ENCODE data around the gene FAAH. TPM values are rescaled to one million over a fixed set of nuclear protein-coding genes. Genes with fewer than 3 reads are reported as not detected.
"Not testable (repeated sequence)": the region's sequence is repeated elsewhere in the genome, so short reads cannot be mapped to it uniquely, and the experiment has no call there.

FAAH gene
- total RNA-seq, 4 donors from 2014 or later, result 10.6 to 40.2 (median 15.8) TPM

DNA sequence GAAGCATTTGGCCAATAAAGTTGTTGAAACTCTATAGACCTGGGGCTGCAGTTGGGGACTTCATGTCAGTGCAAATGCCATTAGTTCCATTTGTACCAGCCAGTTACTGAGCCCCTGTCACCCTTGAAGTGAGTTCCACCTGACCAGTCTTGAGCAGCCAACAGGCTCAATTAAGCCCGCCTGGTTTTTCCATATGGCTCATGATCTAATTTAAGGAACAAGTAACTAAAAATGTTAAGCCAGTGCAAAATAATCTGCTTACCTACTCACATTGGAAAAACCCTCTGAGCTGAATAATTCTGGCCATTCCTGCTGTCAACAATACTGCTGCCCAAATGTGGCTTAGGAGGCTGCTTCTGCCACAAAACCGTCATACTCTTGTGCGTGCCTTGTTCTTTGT lies 32.0 kb upstream of the FAAH start:
- H3K36me3 ChIP-seq, result no peaks in the 10 kb centered on the region
- intact Hi-C loops (cut with DNase I; ENCODE audit: low total_unique reads), result no loop called here
- no peak overlapping the region for H3K27ac ChIP-seq
- no peaks in the 10 kb centered on the region for H3K27me3 ChIP-seq
- TF ChIP-seq, protein P1, sequence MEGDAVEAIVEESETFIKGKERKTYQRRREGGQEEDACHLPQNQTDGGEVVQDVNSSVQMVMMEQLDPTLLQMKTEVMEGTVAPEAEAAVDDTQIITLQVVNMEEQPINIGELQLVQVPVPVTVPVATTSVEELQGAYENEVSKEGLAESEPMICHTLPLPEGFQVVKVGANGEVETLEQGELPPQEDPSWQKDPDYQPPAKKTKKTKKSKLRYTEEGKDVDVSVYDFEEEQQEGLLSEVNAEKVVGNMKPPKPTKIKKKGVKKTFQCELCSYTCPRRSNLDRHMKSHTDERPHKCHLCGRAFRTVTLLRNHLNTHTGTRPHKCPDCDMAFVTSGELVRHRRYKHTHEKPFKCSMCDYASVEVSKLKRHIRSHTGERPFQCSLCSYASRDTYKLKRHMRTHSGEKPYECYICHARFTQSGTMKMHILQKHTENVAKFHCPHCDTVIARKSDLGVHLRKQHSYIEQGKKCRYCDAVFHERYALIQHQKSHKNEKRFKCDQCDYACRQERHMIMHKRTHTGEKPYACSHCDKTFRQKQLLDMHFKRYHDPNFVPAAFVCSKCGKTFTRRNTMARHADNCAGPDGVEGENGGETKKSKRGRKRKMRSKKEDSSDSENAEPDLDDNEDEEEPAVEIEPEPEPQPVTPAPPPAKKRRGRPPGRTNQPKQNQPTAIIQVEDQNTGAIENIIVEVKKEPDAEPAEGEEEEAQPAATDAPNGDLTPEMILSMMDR (IDR thresholded peaks at IDR 0.05), result no peak
- TF ChIP-seq POLR2A (IDR thresholded peaks at IDR 0.05), result no peak
- H3K9me3 ChIP-seq, result no peaks in the 10 kb centered on the region
- no peak for DNase-seq
- H3K4me1 ChIP-seq, result peaks cover 0 to 4% of the 10 kb centered on the region in 2 donors
- no peak overlapping the region for H3K4me3 ChIP-seq

DNA sequence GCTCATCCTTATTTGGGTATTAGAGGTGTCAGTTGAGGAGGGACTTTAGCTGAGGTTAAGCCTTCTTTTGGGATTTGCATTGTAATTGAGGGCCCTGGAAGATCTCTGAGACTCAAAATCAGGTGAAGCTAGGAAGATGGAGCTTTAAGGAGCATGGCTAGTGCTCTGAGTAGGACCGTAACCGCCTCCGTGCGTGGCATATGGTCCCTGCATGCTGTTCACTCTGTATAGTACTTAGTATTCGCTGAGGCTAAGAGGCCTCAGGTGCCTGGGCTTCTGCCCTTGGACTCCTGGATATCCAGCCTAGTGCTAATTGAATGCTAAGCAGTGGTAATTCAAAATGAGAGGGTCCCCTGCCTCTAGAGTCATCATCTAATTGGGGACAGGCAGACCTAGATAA lies 31.0 kb upstream of the FAAH start:
- H3K27ac ChIP-seq, result no peak overlapping the region
- intact Hi-C loops (cut with DNase I; ENCODE audit: low total_unique reads), result no loop called here
- no peaks in the 10 kb centered on the region for H3K27me3 ChIP-seq
- TF ChIP-seq, protein P1 (IDR thresholded peaks at IDR 0.05), result no peak
- no peak for TF ChIP-seq POLR2A (IDR thresholded peaks at IDR 0.05)
- no peaks in the 10 kb centered on the region for H3K36me3 ChIP-seq
- no peak overlapping the region for H3K4me3 ChIP-seq
- no peak for DNase-seq
- H3K9me3 ChIP-seq, result no peaks in the 10 kb centered on the region
- peaks cover 0 to 4% of the 10 kb centered on the region in 2 donors for H3K4me1 ChIP-seq

DNA sequence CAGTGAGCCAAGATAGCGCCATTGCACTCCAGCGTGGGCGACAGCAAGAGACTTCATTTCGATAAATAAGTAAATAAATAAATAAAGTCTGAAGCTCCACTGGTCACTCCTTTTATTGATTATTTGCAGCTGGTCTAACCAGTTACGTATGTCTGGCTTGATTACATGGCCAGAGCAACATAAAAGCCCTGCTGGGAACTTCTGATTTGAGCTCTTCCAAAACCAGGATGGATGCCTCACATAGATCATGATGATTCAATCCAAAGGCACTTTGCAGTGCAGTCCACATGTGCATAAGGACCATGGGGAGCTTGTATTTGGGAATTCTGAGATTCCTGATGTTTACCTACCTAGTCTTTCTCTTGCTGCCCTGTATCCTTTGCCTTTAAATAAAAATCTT lies 29.5 kb upstream of the FAAH start:
- H3K27me3 ChIP-seq, result no peaks in the 10 kb centered on the region
- TF ChIP-seq POLR2A (IDR thresholded peaks at IDR 0.05), result no peak
- TF ChIP-seq, protein P1 (IDR thresholded peaks at IDR 0.05), result no peak
- H3K4me3 ChIP-seq, result no peak overlapping the region
- DNase-seq, result no peak
- intact Hi-C loops (cut with DNase I; ENCODE audit: low total_unique reads), result no loop called here
- peaks cover 0 to 4% of the 10 kb centered on the region in 2 donors for H3K4me1 ChIP-seq
- H3K36me3 ChIP-seq, result no peaks in the 10 kb centered on the region
- H3K9me3 ChIP-seq, result no peaks in the 10 kb centered on the region
- no peak overlapping the region for H3K27ac ChIP-seq

DNA sequence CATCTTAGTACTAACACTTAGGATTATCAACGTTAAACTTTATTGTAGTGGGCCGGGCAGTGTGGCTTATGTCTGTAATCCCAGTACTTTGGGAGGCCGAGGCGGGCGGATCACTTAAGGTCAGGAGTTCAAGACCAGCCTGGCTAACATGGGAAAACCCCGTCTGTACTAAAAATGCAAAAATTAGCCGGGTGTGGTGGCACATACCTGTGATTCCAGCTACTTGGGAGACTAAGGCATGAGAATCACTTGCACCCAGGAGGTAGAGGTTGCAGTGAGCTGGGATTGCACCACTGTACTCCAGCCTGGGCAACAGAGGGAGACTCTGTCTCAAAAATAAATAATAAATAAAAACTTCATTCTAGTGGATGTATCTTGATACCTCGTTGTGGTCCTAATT lies 28.3 kb upstream of the FAAH start:
- H3K4me1 ChIP-seq; H3K27ac ChIP-seq; H3K36me3 ChIP-seq; intact Hi-C loops (cut with DNase I; ENCODE audit: low total_unique reads); H3K27me3 ChIP-seq; H3K4me3 ChIP-seq; DNase-seq; H3K9me3 ChIP-seq: not testable (repeated sequence)

DNA sequence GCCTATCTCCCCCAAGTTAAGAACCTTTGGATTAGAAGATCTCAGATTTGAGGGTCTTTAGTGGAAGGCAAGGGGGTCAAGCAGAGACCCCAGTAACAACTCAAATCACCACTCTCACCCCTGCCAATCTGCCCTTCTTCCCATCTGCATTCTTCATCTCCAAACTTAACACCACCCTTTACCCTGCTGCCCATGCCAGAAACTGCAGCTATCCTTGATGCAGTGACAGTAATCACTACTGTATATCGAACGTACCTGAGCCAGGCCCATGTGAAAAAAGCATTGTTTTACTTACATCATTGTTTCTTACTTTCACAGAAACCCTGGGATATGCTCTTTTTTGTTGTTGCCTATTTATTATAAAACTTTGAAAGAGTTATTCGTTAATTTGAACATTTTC lies 27.0 kb upstream of the FAAH start:
- DNase-seq, result no peak
- Histone ChIP-seq H3K4me1 (peaks cover 0 to 4% of the 10 kb centered on the region in 2 donors), H3K27ac (no peak overlapping the region), H3K4me3 (no peak overlapping the region), H3K9me3 (no peaks in the 10 kb centered on the region), H3K36me3 (no peaks in the 10 kb centered on the region), H3K27me3 (no peaks in the 10 kb centered on the region)
- TF ChIP-seq, protein P1 (IDR thresholded peaks at IDR 0.05), result no peak
- no peak for TF ChIP-seq POLR2A (IDR thresholded peaks at IDR 0.05)
- intact Hi-C loops (cut with DNase I; ENCODE audit: low total_unique reads), result no loop called here

DNA sequence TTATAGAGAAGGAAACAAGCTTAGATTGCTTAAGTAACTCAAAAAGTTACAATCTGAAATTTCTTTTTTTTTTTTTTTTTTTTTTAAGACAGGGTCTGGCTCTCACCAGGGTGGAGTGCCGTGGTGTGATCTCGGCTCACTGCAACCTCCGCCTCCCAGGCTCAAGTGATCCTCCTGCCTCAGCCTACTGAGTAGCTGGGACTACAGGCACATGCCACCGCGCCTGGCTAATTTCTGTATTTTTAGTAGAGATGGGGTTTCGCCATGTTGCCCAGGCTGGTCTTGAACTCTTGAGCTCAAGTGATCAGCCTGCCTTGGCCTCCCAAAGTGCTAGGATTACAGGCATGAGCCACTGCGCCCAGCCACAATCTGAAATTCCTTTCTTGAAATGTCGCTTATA lies 26.4 kb upstream of the FAAH start:
- H3K27me3 ChIP-seq; intact Hi-C loops (cut with DNase I; ENCODE audit: low total_unique reads); H3K27ac ChIP-seq; H3K4me3 ChIP-seq; DNase-seq; H3K4me1 ChIP-seq; H3K36me3 ChIP-seq; H3K9me3 ChIP-seq: not testable (repeated sequence)

All from uterus (tissue), 4 donors.